K562 (cell line): ENCODE measurements around the gene NRCAM. TPM values are rescaled to one million over a fixed set of nuclear protein-coding genes. Genes with fewer than 3 reads are reported as not detected.

Experiments used
- ATAC-seq: fragments of 200-7000 bp; cut with Tn5 transposase; 3 replicates; pipeline ENCODE4 v1.9.1; 2020; ENCODE audit warnings: moderate library complexity
- BruUV-seq: library from RNA; stranded (reverse); fragments of 400-500 nt; replicated peaks from 2 replicates; lab custom pipeline; 2021; lab: Mats Ljungman, UMichigan
- CTCF ChIA-PET: fragments of 300-600 bp; formaldehyde crosslinking; extraction: SDS; loops from one replicate; lab custom pipeline; 2021; ENCODE audit warnings: low intra/inter-chr PET ratio; lab: Yijun Ruan, JAX
- POLR2A ChIA-PET: fragments of 300-600, 350-650 bp; sonication (Branson Sonifier 250); formaldehyde crosslinking; extraction: SDS; loops from one replicate; lab custom pipeline; 2021; ENCODE audit warnings: antibody characterized with exemption, inconsistent platforms; lab: Yijun Ruan, JAX
- DNase-seq, 4 experiments: peaks; one replicate each; pipeline versions ENCODE4 v3.0.0 to v3.0.0-alpha.2; 2011 to 2018; ENCODE audit warnings: low spot score in 3 of 4, mixed read lengths in 3 of 4; ENCODE audit errors: extremely low read depth in 1 of 4
- FAIRE-seq: peaks from 2 replicates; lab custom pipeline; 2011; peaks lifted over from hg19 to GRCh38; lab: Jason Lieb, UNC
- H2AFZ ChIP-seq: 2 replicates; pipeline ENCODE4 v1.6.0; 2011; ENCODE audit warnings: low read depth, low read length, control low read depth, inconsistent platforms
- H3K27ac ChIP-seq: fragments of 200-600 bp; 3 replicates; pipeline ENCODE4 v1.8.0; 2011; ENCODE audit warnings: low read depth, mild to moderate bottlenecking, control low read depth, inconsistent platforms, low read length, moderate library complexity, mixed read lengths; ENCODE audit errors: extremely low read depth
- H3K27me3 ChIP-seq, 2 experiments: fragments of 300-600 bp in 1 of 2; 2 replicates in 1 of 2; 3 replicates in 1 of 2; pipeline versions ENCODE4 v1.6.0 to v1.8.0; 2011; ENCODE audit warnings: inconsistent platforms in 2 of 2, low read length in 2 of 2, mild to moderate bottlenecking in 1 of 2, mixed read lengths in 1 of 2, moderate library complexity in 1 of 2; ENCODE audit not compliant: control insufficient read depth in 2 of 2, insufficient read depth in 2 of 2
- H3K36me3 ChIP-seq: fragments of 300-600 bp; 3 replicates; pipeline ENCODE4 v1.8.0; 2011; ENCODE audit warnings: mild to moderate bottlenecking, low read length, inconsistent platforms; ENCODE audit not compliant: control insufficient read depth, insufficient read depth
- H3K4me1 ChIP-seq, 2 experiments: fragments of 200-600 bp in 1 of 2; replicated peaks in 1 of 2; 2 replicates in 1 of 2; 3 replicates in 1 of 2; pipeline versions ENCODE4 v1.5.1 to v1.8.0; 2011; ENCODE audit warnings: inconsistent platforms in 2 of 2, low read length in 2 of 2, mild to moderate bottlenecking in 1 of 2, mixed read lengths in 1 of 2, moderate library complexity in 1 of 2; ENCODE audit not compliant: control insufficient read depth in 2 of 2, insufficient read depth in 2 of 2
- H3K4me2 ChIP-seq: 2 replicates; pipeline ENCODE4 v1.6.1; 2011; ENCODE audit warnings: low read length, control low read depth, inconsistent platforms, mixed read lengths; ENCODE audit not compliant: insufficient read depth
- H3K4me3 ChIP-seq: fragments of 200-600 bp; sonication (generic), shearing (Covaris generic); 2 replicates; pipeline ENCODE4 v1.5.1; 2016; ENCODE audit warnings: control low read depth, inconsistent platforms
- H3K79me2 ChIP-seq: fragments of 200-600 bp; 3 replicates; pipeline ENCODE4 v1.8.0; 2011; ENCODE audit warnings: low read length, inconsistent platforms; ENCODE audit not compliant: control insufficient read depth, insufficient read depth
- H3K9ac ChIP-seq, 2 experiments: 2 replicates each; pipeline versions ENCODE4 v1.6.0 to v1.6.1; 2011; ENCODE audit warnings: low read depth in 2 of 2, low read length in 2 of 2, control low read depth in 1 of 2, inconsistent platforms in 1 of 2, mild to moderate bottlenecking in 1 of 2, mixed read lengths in 1 of 2; ENCODE audit not compliant: insufficient read depth in 1 of 2
- H3K9me1 ChIP-seq: one replicate; pipeline ENCODE4 v1.6.0; 2011; ENCODE audit warnings: inconsistent platforms, mild to moderate bottlenecking, low read length, moderate library complexity; ENCODE audit not compliant: control insufficient read depth, insufficient read depth
- H3K9me3 ChIP-seq: replicated peaks from 2 replicates; pipeline ENCODE4 v1.5.1; 2011; ENCODE audit warnings: low read depth, low read length, inconsistent platforms; ENCODE audit not compliant: control insufficient read depth, insufficient read depth
- H4K20me1 ChIP-seq: replicated peaks from 2 replicates; pipeline ENCODE4 v1.6.1; 2011; ENCODE audit warnings: low read length, inconsistent platforms, mixed read lengths; ENCODE audit not compliant: control insufficient read depth, insufficient read depth
- EWSR1 ChIP-seq: fragments of 450-650 bp; IDR thresholded peaks from 2 replicates; pipeline ENCODE4 v1.6.1; 2018; ENCODE audit warnings: borderline replicate concordance, mild to moderate bottlenecking, low read depth, moderate library complexity; ENCODE audit not compliant: partially characterized antibody
- NEUROD1 ChIP-seq: fragments of 150-350 bp; IDR thresholded peaks from 2 replicates; pipeline ENCODE4 v1.6.1; 2014; ENCODE audit warnings: borderline replicate concordance, low read length, low read depth; ENCODE audit not compliant: partially characterized antibody
- SMAD1 ChIP-seq: fragments of 150-350 bp; IDR thresholded peaks from 2 replicates; pipeline ENCODE4 v1.6.1; 2014; ENCODE audit warnings: low read length, low read depth; ENCODE audit not compliant: partially characterized antibody
- TARDBP ChIP-seq: fragments of 450-650 bp; IDR thresholded peaks from 2 replicates; pipeline ENCODE4 v1.6.1; 2016
- YY1 ChIP-seq, 3 experiments: IDR thresholded peaks; 2 replicates each; pipeline ENCODE4 v1.6.1; 2011; ENCODE audit warnings: low read length in 2 of 3, mild to moderate bottlenecking in 2 of 3, moderate library complexity in 2 of 3, borderline replicate concordance in 1 of 3, control low read depth in 1 of 3, low read depth in 1 of 3; ENCODE audit not compliant: insufficient read depth in 3 of 3, insufficient replicate concordance in 2 of 3, control insufficient read depth in 1 of 3, insufficient read length in 1 of 3; ENCODE audit errors: extremely low read depth in 1 of 3
- ZNF79 ChIP-seq: fragments of 250-450 bp; sonication (Bioruptor Pico); IDR thresholded peaks from 2 replicates; pipeline ENCODE4 v1.4.0; 2020; ENCODE audit warnings: low read depth, mild to moderate bottlenecking, moderate library complexity
- in situ Hi-C: fragments of 300-500 bp; cut with MboI; formaldehyde crosslinking; loops from 4 replicates; pipeline ENCODE4 v1.15.0; 2018; ENCODE audit warnings: inconsistent platforms, mixed read lengths
- intact Hi-C: fragments of 100-400 bp; cut with micrococcal nuclease; formaldehyde crosslinking; loops from 2 replicates; pipeline ENCODE4 v1.14.2; 2022
- polyA plus RNA-seq, 8 experiments: library from polyadenylated mRNA; depleted of rRNA in 4 of 8; stranded (reverse) in 5 of 8; unstranded in 3 of 8; fragments of >200 nt; fragmentation: Nextera tagmentation in 2 of 8; fragmentation: Illumina TruSeq in 1 of 8; extraction: Ambion mirVana in 2 of 8; extraction: Trizol in 1 of 8; gene quantifications; 2 replicates each; pipeline versions ENCODE4 v1.2.1 to v1.2.3, GENCODE V29; 2011 to 2014; ENCODE audit warnings: inconsistent platforms in 1 of 8, missing spikeins in 1 of 8
- total RNA-seq, 7 experiments: library from RNA; depleted of rRNA in 6 of 7; stranded (reverse); fragments of >200 nt in 6 of 7; fragmentation: Illumina TruSeq in 2 of 7; extraction: Trizol in 2 of 7; gene quantifications; 2 replicates each; pipeline versions ENCODE4 v1.2.1 to v1.2.3, GENCODE V29; 2011 to 2021; ENCODE audit warnings: low replicate concordance in 1 of 7
- TF ChIP-seq, protein P1 (sequence below), 2 experiments: IDR thresholded peaks; 2 replicates each; pipeline ENCODE4 v1.6.1; 2012; ENCODE audit warnings: improper control_type of control experiment in 2 of 2, low read depth in 2 of 2, low read length in 2 of 2, borderline replicate concordance in 1 of 2

Gene NRCAM
- total and polyA plus RNA-seq, 9 of the 15 experiments (the other 6 are each of a cell fraction or from before 2014, with no cell fraction given) = 0.03 to 0.54 (median 0.12) TPM; not detected in 1

DNA sequence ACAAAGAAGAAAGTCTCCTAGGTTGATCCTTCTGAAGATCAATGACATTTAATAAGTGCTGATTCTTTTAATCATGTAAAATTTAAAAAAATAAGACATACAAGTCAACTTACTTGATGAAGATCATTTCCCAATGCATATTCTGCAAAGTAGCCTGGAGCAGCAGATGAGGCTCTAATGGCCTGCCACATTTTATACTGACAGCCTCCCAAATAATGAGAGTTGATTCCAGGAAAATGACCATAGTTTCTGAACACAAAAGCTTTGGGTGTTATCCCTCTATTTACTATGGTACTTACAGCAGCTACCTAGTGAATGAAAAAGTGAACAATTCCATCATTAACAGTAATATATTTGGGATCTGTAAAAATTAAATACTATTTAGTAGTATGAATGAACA is 31.4 kb upstream of the NRCAM start:
- FAIRE-seq (no peak), ATAC-seq (no peak), DNase-seq (no peak)
- H3K27ac ChIP-seq = no peak overlapping the region
- H3K9me3 ChIP-seq = no peaks in the 10 kb centered on the region
- H3K27me3 ChIP-seq = no peaks in the 10 kb centered on the region
- ChIA-PET POLR2A (interaction anchor here (0.6 to 1.6 kb wide), 3 partner anchors 13 to 226 kb away, joined by 3 read pairs; no protein-coding TSS in a partner anchor), CTCF (no interaction called here)
- no peak overlapping the region for H2AFZ ChIP-seq
- no TSS peak for BruUV-seq
- H3K9me1 ChIP-seq = no peaks in the 10 kb centered on the region
- in situ Hi-C loops (loop anchor here (10.0 kb wide), 1 partner anchor 313 kb away; no protein-coding TSS in a partner anchor), intact Hi-C loops (loop anchor here (2.0 kb wide), 1 partner anchor 305 kb away; no protein-coding TSS in a partner anchor)
- H3K79me2 ChIP-seq = no peaks in the 10 kb centered on the region
- TF ChIP-seq, protein P1, sequence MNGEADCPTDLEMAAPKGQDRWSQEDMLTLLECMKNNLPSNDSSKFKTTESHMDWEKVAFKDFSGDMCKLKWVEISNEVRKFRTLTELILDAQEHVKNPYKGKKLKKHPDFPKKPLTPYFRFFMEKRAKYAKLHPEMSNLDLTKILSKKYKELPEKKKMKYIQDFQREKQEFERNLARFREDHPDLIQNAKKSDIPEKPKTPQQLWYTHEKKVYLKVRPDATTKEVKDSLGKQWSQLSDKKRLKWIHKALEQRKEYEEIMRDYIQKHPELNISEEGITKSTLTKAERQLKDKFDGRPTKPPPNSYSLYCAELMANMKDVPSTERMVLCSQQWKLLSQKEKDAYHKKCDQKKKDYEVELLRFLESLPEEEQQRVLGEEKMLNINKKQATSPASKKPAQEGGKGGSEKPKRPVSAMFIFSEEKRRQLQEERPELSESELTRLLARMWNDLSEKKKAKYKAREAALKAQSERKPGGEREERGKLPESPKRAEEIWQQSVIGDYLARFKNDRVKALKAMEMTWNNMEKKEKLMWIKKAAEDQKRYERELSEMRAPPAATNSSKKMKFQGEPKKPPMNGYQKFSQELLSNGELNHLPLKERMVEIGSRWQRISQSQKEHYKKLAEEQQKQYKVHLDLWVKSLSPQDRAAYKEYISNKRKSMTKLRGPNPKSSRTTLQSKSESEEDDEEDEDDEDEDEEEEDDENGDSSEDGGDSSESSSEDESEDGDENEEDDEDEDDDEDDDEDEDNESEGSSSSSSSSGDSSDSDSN (IDR thresholded peaks at IDR 0.05; ENCODE audit: borderline replicate concordance in 1 of 2, low read depth in 2 of 2, low read length in 2 of 2) = no peak
- TF ChIP-seq YY1 (IDR thresholded peaks at IDR 0.05; ENCODE audit: borderline replicate concordance in 1 of 3, control insufficient read depth in 1 of 3, extremely low read depth in 1 of 3, insufficient read depth in 3 of 3, insufficient read length in 1 of 3, insufficient replicate concordance in 2 of 3, low read depth in 1 of 3, low read length in 2 of 3) = no peak
- TF ChIP-seq TARDBP = no peak
- no peak for TF ChIP-seq EWSR1
- no peak for TF ChIP-seq NEUROD1
- TF ChIP-seq ZNF79 (CRISPR knock-in tag) = no peak
- no peak for TF ChIP-seq SMAD1
- no peak overlapping the region for H3K9ac ChIP-seq
- H3K4me2 ChIP-seq = no peak overlapping the region
- H4K20me1 ChIP-seq = no peaks in the 10 kb centered on the region
- no peak overlapping the region for H3K4me3 ChIP-seq
- peaks cover 3% of the 10 kb centered on the region; the same call in 1 of the 3 replicates for H3K36me3 ChIP-seq
- H3K4me1 ChIP-seq = peaks cover 0 to 11% of the 10 kb centered on the region in 2 experiments; a peak in 4 of 5 replicates
